GM12878 (cell line): ENCODE results near the gene ZNF212. TPM values are rescaled to one million over a fixed set of nuclear protein-coding genes. Genes with fewer than 3 reads are reported as not detected.

Experiments
- ATAC-seq: fragments of 200-7000 bp; cut with Tn5 transposase; 3 replicates; pipeline ENCODE4 v1.9.1; 2020; ENCODE audit warnings: mild to moderate bottlenecking, moderate library complexity
- BruUV-seq: library from RNA; stranded (reverse); fragments of 400-500 nt; replicated peaks from 2 replicates; lab custom pipeline; 2021; lab: Mats Ljungman, UMichigan
- CTCF ChIA-PET: fragments of 300-600 bp; sonication (Branson Sonifier 250); formaldehyde crosslinking; extraction: SDS; loops from one replicate; lab custom pipeline; 2021; ENCODE audit warnings: inconsistent platforms; lab: Yijun Ruan, JAX
- POLR2A ChIA-PET: fragments of 350-600 bp; formaldehyde crosslinking; extraction: SDS; loops from one replicate; lab custom pipeline; 2021; ENCODE audit warnings: inconsistent platforms; lab: Charles Lee
- RAD21 ChIA-PET: fragments of 300-600 bp; sonication (Branson Sonifier 250); formaldehyde crosslinking; loops from one replicate; lab custom pipeline; 2023; ENCODE audit warnings: antibody characterized with exemption; ENCODE audit not compliant: unreplicated experiment; lab: Charles Lee
- SMC1A ChIA-PET: fragments of 300-600 bp; sonication (Branson Sonifier 250); formaldehyde crosslinking; loops from one replicate; lab custom pipeline; 2023; ENCODE audit not compliant: unreplicated experiment, uncharacterized antibody; lab: Charles Lee
- DNase-seq: peaks from one replicate; pipeline ENCODE4 v3.0.0-alpha.2; 2011; ENCODE audit warnings: low read depth, low spot score
- FAIRE-seq: peaks from 3 replicates; lab custom pipeline; 2011; peaks lifted over from hg19 to GRCh38; lab: Jason Lieb, UNC
- H2AFZ ChIP-seq: 2 replicates; pipeline ENCODE4 v1.6.0; 2011; ENCODE audit warnings: low read depth, low read length, control low read depth; ENCODE audit not compliant: control insufficient read depth
- H3K27ac ChIP-seq: 2 replicates; pipeline ENCODE4 v1.5.1; 2011; ENCODE audit warnings: control low read depth; ENCODE audit not compliant: control insufficient read depth, insufficient read depth
- H3K27me3 ChIP-seq, 2 experiments: replicated peaks in 1 of 2; 2 replicates each; pipeline versions ENCODE4 v1.6.0 to v1.6.1; 2011; ENCODE audit warnings: low read length in 1 of 2; ENCODE audit not compliant: control insufficient read depth in 2 of 2, insufficient read depth in 2 of 2
- H3K36me3 ChIP-seq, 2 experiments: 2 replicates each; pipeline ENCODE4 v1.5.1; 2011; ENCODE audit warnings: low read length in 1 of 2; ENCODE audit not compliant: control insufficient read depth in 2 of 2, insufficient read depth in 2 of 2
- H3K4me1 ChIP-seq: 2 replicates; pipeline ENCODE4 v1.6.1; 2011; ENCODE audit warnings: mild to moderate bottlenecking, low read length, moderate library complexity, mixed read lengths; ENCODE audit not compliant: control insufficient read depth, insufficient read depth
- H3K4me2 ChIP-seq: 2 replicates; pipeline ENCODE4 v1.6.0; 2011; ENCODE audit warnings: control low read depth; ENCODE audit not compliant: control insufficient read depth, insufficient read depth
- H3K4me3 ChIP-seq: fragments of 200-600 bp; sonication (generic); 2 replicates; pipeline ENCODE4 v1.5.1; 2016
- H3K79me2 ChIP-seq: 2 replicates; pipeline ENCODE4 v1.6.0; 2011; ENCODE audit warnings: low read length; ENCODE audit not compliant: control insufficient read depth, insufficient read depth
- H3K9ac ChIP-seq: 2 replicates; pipeline ENCODE4 v1.8.0; 2011; ENCODE audit warnings: low read length, control low read depth, mixed read lengths; ENCODE audit not compliant: control insufficient read depth, insufficient read depth
- H3K9me3 ChIP-seq: replicated peaks from 3 replicates; pipeline ENCODE4 v1.5.1; 2011; ENCODE audit warnings: mild to moderate bottlenecking, low read length; ENCODE audit not compliant: control insufficient read depth, insufficient read depth
- H4K20me1 ChIP-seq: 2 replicates; pipeline ENCODE4 v1.6.0; 2011; ENCODE audit not compliant: control insufficient read depth, insufficient read depth
- HDAC2 ChIP-seq: fragments of 200-600 bp; sonication (generic); IDR thresholded peaks from 2 replicates; pipeline ENCODE4 v1.6.1; 2017
- KLF5 ChIP-seq: fragments of 450-650 bp; IDR thresholded peaks from 2 replicates; pipeline ENCODE4 v1.6.1; 2014; ENCODE audit warnings: mild to moderate bottlenecking; ENCODE audit not compliant: partially characterized antibody
- PKNOX1 ChIP-seq: fragments of 450-650 bp; IDR thresholded peaks from 2 replicates; pipeline ENCODE4 v1.6.1; 2016; ENCODE audit warnings: mild to moderate bottlenecking
- POU2F2 ChIP-seq: IDR thresholded peaks from 3 replicates; pipeline ENCODE4 v1.6.1; 2011; ENCODE audit warnings: low read depth, mild to moderate bottlenecking, low read length, borderline replicate concordance
- SIX5 ChIP-seq: IDR thresholded peaks from 2 replicates; pipeline ENCODE4 v1.6.1; 2011; ENCODE audit warnings: mild to moderate bottlenecking, low read depth, low read length, moderate library complexity; ENCODE audit not compliant: severe bottlenecking
- TARDBP ChIP-seq: IDR thresholded peaks from 2 replicates; pipeline ENCODE4 v1.6.1; 2016; ENCODE audit warnings: borderline replicate concordance
- ZBTB4 ChIP-seq: fragments of 450-650 bp; formaldehyde crosslinking; IDR thresholded peaks from 2 replicates; pipeline ENCODE4 v1.4.0; 2022; ENCODE audit warnings: mild to moderate bottlenecking, moderate library complexity
- ZNF217 ChIP-seq: fragments of 450-650 bp; IDR thresholded peaks from 2 replicates; pipeline ENCODE4 v1.6.1; 2017; ENCODE audit warnings: antibody characterized with exemption, mild to moderate bottlenecking
- ZNF24 ChIP-seq: fragments of 450-650 bp; IDR thresholded peaks from 2 replicates; pipeline ENCODE4 v1.6.1; 2017; ENCODE audit warnings: antibody characterized with exemption, mild to moderate bottlenecking
- ZNF274 ChIP-seq: IDR thresholded peaks from one replicate; pipeline ENCODE4 v1.8.0; 2011; ENCODE audit not compliant: insufficient read length, insufficient read depth
- WGBS: methylation state at CpG from one replicate; pipeline ENCODE4 v1.1.6; 2016; ENCODE audit warnings: low lambda C conversion rate; ENCODE audit not compliant: insufficient replicate concordance, insufficient coverage; ENCODE audit errors: missing lambda C conversion rate; 5-methylcytosine and 5-hydroxymethylcytosine counted together
- in situ Hi-C: fragments of 300-500 bp; cut with MboI; formaldehyde crosslinking; loops from 9 replicates; pipeline ENCODE4 v1.14.3; 2018; ENCODE audit warnings: mixed read lengths
- intact Hi-C: fragments of 100-400 bp; cut with micrococcal nuclease; formaldehyde crosslinking; loops from one replicate; pipeline ENCODE4 v1.14.2; 2022; ENCODE audit not compliant: unreplicated experiment
- polyA plus RNA-seq, 11 experiments: library from polyadenylated mRNA; depleted of rRNA in 4 of 11; unstranded in 6 of 11; stranded (reverse) in 5 of 11; fragments of >200 nt; fragmentation: Nextera tagmentation in 4 of 11; fragmentation: Illumina TruSeq in 1 of 11; extraction: Ambion mirVana in 4 of 11; extraction: Trizol in 1 of 11; gene quantifications; 1 replicate in 1 of 11; 2 replicates in 10 of 11; pipeline versions ENCODE4 v1.2.1 to v1.2.3, GENCODE V29; 2011 to 2016; ENCODE audit warnings: inconsistent platforms in 2 of 11, missing spikeins in 2 of 11, low read depth in 1 of 11
- total RNA-seq, 4 experiments: library from RNA; depleted of rRNA in 3 of 4; stranded (reverse); fragments of >200 nt in 3 of 4; fragmentation: Illumina TruSeq in 1 of 4; extraction: Trizol in 1 of 4; gene quantifications; 2 replicates each; pipeline versions ENCODE4 v1.2.1 to v1.2.3, GENCODE V29; 2013 to 2021
- TF ChIP-seq, protein P1 (sequence below): fragments of 450-650 bp; IDR thresholded peaks from 2 replicates; pipeline ENCODE4 v1.6.1; 2014; ENCODE audit warnings: mild to moderate bottlenecking

The ZNF212 gene
- total and polyA plus RNA-seq, 10 of the 15 experiments (the other 5 are each of a cell fraction or from before 2014, with no cell fraction given): 1.2 to 11.6 (median 5.4) TPM

DNA sequence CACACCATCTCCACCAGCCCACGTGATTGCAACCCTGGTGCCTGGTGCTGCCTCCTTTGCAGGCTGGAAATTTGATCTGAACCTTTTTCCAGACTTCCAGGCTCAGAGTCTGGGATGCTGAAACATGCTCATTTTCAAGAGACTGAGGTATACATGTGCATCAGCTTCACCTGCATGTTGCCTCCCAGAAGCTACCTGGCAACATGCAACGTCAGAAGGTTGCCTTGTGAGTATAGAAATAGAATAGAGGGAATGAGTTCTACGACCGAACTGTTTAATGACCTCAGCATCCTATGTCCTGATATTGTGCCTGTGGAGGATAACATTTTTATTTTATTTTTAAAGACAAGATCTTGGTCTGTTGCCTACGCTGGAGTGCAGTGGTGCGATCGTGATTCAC lies 1.9 kb upstream of the ZNF212 start:
- no peaks in the 10 kb centered on the region for H3K27me3 ChIP-seq
- WGBS: 82% methylated on average over 7 of the region's 7 CpGs
- H3K79me2 ChIP-seq: peaks cover 20% of the 10 kb centered on the region
- no peak overlapping the region for H3K9ac ChIP-seq
- SMC1A ChIA-PET: interaction anchor here (0.6 to 1.3 kb wide), 3 partner anchors 9 to 72 kb away, joined by 3 read pairs; no protein-coding TSS in a partner anchor
- no peaks in the 10 kb centered on the region for H3K36me3 ChIP-seq
- FAIRE-seq (no peak), DNase-seq (no peak), ATAC-seq (no peak)
- intact Hi-C loops: loop anchor here (5.0 kb wide), 3 partner anchors 40 to 110 kb away; partner anchors contain the start of genes ZNF282, ZNF398 and ZNF425
- peaks cover 2% of the 10 kb centered on the region; the same call in 2 of the 3 replicates for H3K9me3 ChIP-seq
- H4K20me1 ChIP-seq: no peaks in the 10 kb centered on the region
- POLR2A ChIA-PET: no interaction called here
- H3K4me2 ChIP-seq: no peak overlapping the region
- TF ChIP-seq ZBTB4 (CRISPR knock-in tag) (no peak), ZNF217 (no peak), KLF5 (no peak), SIX5 (no peak), ZNF24 (no peak), HDAC2 (no peak), TARDBP (no peak), POU2F2 (no peak), ZNF274 (no peak), PKNOX1 (no peak)
- TF ChIP-seq, protein P1, sequence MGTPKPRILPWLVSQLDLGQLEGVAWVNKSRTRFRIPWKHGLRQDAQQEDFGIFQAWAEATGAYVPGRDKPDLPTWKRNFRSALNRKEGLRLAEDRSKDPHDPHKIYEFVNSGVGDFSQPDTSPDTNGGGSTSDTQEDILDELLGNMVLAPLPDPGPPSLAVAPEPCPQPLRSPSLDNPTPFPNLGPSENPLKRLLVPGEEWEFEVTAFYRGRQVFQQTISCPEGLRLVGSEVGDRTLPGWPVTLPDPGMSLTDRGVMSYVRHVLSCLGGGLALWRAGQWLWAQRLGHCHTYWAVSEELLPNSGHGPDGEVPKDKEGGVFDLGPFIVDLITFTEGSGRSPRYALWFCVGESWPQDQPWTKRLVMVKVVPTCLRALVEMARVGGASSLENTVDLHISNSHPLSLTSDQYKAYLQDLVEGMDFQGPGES: no peak
- peaks cover 10% of the 10 kb centered on the region for H3K4me1 ChIP-seq
- RAD21 ChIA-PET: no interaction called here
- in situ Hi-C loops: no loop called here
- CTCF ChIA-PET: interaction anchor here (1.4 kb wide), 1 partner anchor 11 kb away, joined by 3 read pairs; no protein-coding TSS in a partner anchor
- no peak overlapping the region for H3K4me3 ChIP-seq
- no TSS peak for BruUV-seq
- no peak overlapping the region for H2AFZ ChIP-seq
- H3K27ac ChIP-seq: no peak overlapping the region
